Measurements from ENCODE around the gene CTSH. TPM values are rescaled to one million over a fixed set of nuclear protein-coding genes. Genes with fewer than 3 reads are reported as not detected.

The CTSH gene
- total and polyA plus RNA-seq, 2 of the 13 experiments (the other 11 are each of a cell fraction or from before 2014, with no cell fraction given), result 265 to 653 TPM

GRCh38 chr15:78992416-78993256 lies 47.8 kb upstream of the CTSH start (continued):
- no peak for TF ChIP-seq HMGXB3 (CRISPR knock-in tag; IDR thresholded peaks at IDR 0.05; ENCODE audit: borderline replicate concordance)
- no peak for TF ChIP-seq PRDM4 (CRISPR knock-in tag; IDR thresholded peaks at IDR 0.05; ENCODE audit: borderline replicate concordance)
- TF ChIP-seq RBFOX2 (IDR thresholded peaks at IDR 0.05; ENCODE audit: low read depth, low read length), result no peak
- 0 out of 2 replicates have a peak, but pooled peaks have one; percentile 7 for TF ChIP-seq ZNF558 (CRISPR knock-in tag; IDR thresholded peaks at IDR 0.05; ENCODE audit: borderline replicate concordance)
- TF ChIP-seq ARID3A (IDR thresholded peaks at IDR 0.05; ENCODE audit: low read depth, low read length), result no peak
